MCF 10A (cell line): ENCODE measurements around the gene SMIM21. TPM values are rescaled to one million over a fixed set of nuclear protein-coding genes. Genes with fewer than 3 reads are reported as not detected.

Experiments used
- BruUV-seq: library from RNA; stranded (reverse); fragments of 400-500 nt; replicated peaks from 2 replicates; lab custom pipeline; 2021; lab: Mats Ljungman, UMichigan
- CTCF ChIA-PET: fragments of 300-600 bp; sonication (Branson Sonifier 250); formaldehyde crosslinking; extraction: SDS; loops from one replicate; lab custom pipeline; 2021; ENCODE audit warnings: antibody characterized with exemption, inconsistent platforms; lab: Yijun Ruan, JAX
- POLR2A ChIA-PET: fragments of 300-600, 350-650 bp; sonication (Branson Sonifier 250); formaldehyde crosslinking; extraction: SDS; loops from one replicate; lab custom pipeline; 2020; ENCODE audit warnings: antibody characterized with exemption, inconsistent platforms; lab: Yijun Ruan, JAX
- DNase-seq: peaks from one replicate; pipeline ENCODE4 v3.0.0-alpha.2; 2018; ENCODE audit not compliant: unreplicated experiment
- H3K27ac Mint-ChIP-seq: one replicate; pipeline ENCODE4 v1.8.0; 2022; ENCODE audit warnings: mild to moderate bottlenecking, low read depth, mixed read lengths; ENCODE audit not compliant: unreplicated experiment
- H3K27me3 Mint-ChIP-seq: one replicate; pipeline ENCODE4 v1.8.0; 2022; ENCODE audit warnings: mixed read lengths; ENCODE audit not compliant: insufficient read depth, unreplicated experiment
- H3K36me3 Mint-ChIP-seq: one replicate; pipeline ENCODE4 v1.8.0; 2022; ENCODE audit warnings: mild to moderate bottlenecking, moderate library complexity, mixed read lengths; ENCODE audit not compliant: insufficient read depth, unreplicated experiment
- H3K4me1 Mint-ChIP-seq: one replicate; pipeline ENCODE4 v1.8.0; 2022; ENCODE audit warnings: mixed read lengths; ENCODE audit not compliant: insufficient read depth, unreplicated experiment
- H3K4me3 Mint-ChIP-seq: one replicate; pipeline ENCODE4 v1.8.0; 2022; ENCODE audit warnings: mild to moderate bottlenecking, moderate library complexity, mixed read lengths; ENCODE audit not compliant: unreplicated experiment
- H3K9me3 Mint-ChIP-seq: one replicate; pipeline ENCODE4 v1.8.0; 2022; ENCODE audit warnings: mixed read lengths; ENCODE audit not compliant: unreplicated experiment
- intact Hi-C: fragments of 100-400 bp; cut with micrococcal nuclease; formaldehyde crosslinking; loops from 2 replicates; pipeline ENCODE4 v1.14.1; 2022
- total RNA-seq: library from RNA; stranded (reverse); gene quantifications from 2 replicates; pipeline ENCODE4 v1.2.3, GENCODE V29; 2022
- TF ChIP-seq, protein P1 (sequence below): fragments of 200-600 bp; IDR thresholded peaks from one replicate; pipeline ENCODE4 v1.8.0; 2022; ENCODE audit warnings: antibody characterized with exemption, mild to moderate bottlenecking; ENCODE audit not compliant: unreplicated experiment

The SMIM21 gene
- total RNA-seq, 1 experiment from 2014 or later: not detected

DNA sequence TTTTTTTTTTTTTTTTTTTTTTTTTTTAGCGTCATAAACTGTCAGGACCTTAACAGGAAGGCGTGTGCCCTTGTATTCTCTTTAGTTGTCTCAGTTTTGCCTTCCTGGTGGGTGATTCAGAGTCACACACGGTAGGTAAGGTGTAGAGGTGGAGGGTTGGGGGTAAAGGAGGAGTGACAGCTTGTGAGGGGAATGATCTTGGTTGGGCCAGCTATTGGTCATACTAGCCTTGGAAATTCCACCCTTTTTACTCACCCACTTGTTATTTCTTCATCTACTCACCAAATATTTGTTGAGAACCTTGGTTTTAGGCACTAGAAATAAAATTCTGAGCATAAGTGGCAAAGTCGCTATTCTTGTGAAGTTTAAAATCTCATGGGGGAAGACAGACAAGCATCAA lies 22.2 kb downstream of the SMIM21 start:
- DNase-seq: no peak
- Mint-ChIP-seq H3K27ac (no peak overlapping the region), H3K9me3 (peaks cover 13% of the 10 kb centered on the region), H3K36me3 (no peaks in the 10 kb centered on the region), H3K4me1 (peaks cover 20% of the 10 kb centered on the region), H3K4me3 (no peak overlapping the region), H3K27me3 (no peaks in the 10 kb centered on the region)
- intact Hi-C loops: no loop called here
- CTCF ChIA-PET: interaction anchor here (0.6 kb wide), 1 partner anchor 872 kb away, joined by 4 read pairs; no protein-coding TSS in a partner anchor
- TF ChIP-seq, protein P1, sequence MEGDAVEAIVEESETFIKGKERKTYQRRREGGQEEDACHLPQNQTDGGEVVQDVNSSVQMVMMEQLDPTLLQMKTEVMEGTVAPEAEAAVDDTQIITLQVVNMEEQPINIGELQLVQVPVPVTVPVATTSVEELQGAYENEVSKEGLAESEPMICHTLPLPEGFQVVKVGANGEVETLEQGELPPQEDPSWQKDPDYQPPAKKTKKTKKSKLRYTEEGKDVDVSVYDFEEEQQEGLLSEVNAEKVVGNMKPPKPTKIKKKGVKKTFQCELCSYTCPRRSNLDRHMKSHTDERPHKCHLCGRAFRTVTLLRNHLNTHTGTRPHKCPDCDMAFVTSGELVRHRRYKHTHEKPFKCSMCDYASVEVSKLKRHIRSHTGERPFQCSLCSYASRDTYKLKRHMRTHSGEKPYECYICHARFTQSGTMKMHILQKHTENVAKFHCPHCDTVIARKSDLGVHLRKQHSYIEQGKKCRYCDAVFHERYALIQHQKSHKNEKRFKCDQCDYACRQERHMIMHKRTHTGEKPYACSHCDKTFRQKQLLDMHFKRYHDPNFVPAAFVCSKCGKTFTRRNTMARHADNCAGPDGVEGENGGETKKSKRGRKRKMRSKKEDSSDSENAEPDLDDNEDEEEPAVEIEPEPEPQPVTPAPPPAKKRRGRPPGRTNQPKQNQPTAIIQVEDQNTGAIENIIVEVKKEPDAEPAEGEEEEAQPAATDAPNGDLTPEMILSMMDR: no peak
- BruUV-seq: no TSS peak
- POLR2A ChIA-PET: interaction anchor here (0.6 kb wide), 1 partner anchor 116 kb away, joined by 3 read pairs; no protein-coding TSS in a partner anchor

DNA sequence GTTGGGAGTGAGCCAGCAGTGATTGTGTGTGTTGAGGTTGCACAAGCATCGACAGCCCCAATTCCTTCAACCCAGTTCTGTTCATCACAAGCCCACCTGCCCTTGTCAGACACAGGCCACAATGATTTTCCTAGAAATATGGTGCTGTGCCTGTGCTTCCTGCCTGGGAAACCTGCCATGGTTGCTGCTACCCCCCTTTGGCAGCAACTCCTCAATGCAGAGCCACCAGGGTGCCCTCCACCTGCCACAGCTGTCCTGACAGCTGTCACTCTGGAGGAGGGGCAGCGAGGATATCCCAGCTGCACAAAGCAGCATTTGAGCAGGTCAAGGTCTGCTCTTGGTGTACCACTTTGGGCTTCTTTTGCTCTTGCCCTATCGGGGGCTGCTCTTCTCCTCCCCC lies 27.1 kb downstream of the SMIM21 start:
- Mint-ChIP-seq H3K4me1 (no peaks in the 10 kb centered on the region), H3K9me3 (peaks cover 13% of the 10 kb centered on the region), H3K4me3 (no peak overlapping the region), H3K27ac (no peak overlapping the region), H3K27me3 (no peaks in the 10 kb centered on the region), H3K36me3 (no peaks in the 10 kb centered on the region)
- intact Hi-C loops: no loop called here
- CTCF ChIA-PET: no interaction called here
- POLR2A ChIA-PET: no interaction called here
- DNase-seq: no peak
- TF ChIP-seq, protein P1: no peak
- no TSS peak for BruUV-seq

DNA sequence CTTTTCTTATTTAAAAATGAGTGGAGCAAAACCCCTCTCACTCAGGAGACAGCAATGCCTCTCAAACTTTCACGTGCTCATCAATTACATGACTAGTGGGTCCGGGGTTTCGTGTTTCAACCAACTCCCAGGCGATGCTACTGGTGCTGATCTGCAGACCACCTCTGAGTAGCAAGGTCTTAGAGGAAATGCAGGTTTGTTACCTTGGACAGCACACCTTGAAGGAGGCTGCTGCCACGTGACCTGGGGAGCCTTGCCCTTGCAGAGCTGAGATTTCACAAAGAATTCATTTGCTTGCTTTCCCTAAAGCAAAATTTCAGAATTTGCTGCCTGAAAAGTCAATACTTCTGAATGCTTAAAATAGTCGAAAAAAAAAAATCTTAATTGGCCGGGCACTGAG lies 32.4 kb downstream of the SMIM21 start:
- H3K27ac Mint-ChIP-seq: no peak overlapping the region
- CTCF ChIA-PET: interaction anchor here (0.7 kb wide), 1 partner anchor 929 kb away, joined by 3 read pairs; no protein-coding TSS in a partner anchor
- intact Hi-C loops: no loop called here
- no peaks in the 10 kb centered on the region for H3K9me3 Mint-ChIP-seq
- H3K27me3 Mint-ChIP-seq: no peaks in the 10 kb centered on the region
- no TSS peak for BruUV-seq
- no peaks in the 10 kb centered on the region for H3K36me3 Mint-ChIP-seq
- no peak for DNase-seq
- POLR2A ChIA-PET: no interaction called here
- no peak overlapping the region for H3K4me3 Mint-ChIP-seq
- TF ChIP-seq, protein P1: no peak
- H3K4me1 Mint-ChIP-seq: no peaks in the 10 kb centered on the region

DNA sequence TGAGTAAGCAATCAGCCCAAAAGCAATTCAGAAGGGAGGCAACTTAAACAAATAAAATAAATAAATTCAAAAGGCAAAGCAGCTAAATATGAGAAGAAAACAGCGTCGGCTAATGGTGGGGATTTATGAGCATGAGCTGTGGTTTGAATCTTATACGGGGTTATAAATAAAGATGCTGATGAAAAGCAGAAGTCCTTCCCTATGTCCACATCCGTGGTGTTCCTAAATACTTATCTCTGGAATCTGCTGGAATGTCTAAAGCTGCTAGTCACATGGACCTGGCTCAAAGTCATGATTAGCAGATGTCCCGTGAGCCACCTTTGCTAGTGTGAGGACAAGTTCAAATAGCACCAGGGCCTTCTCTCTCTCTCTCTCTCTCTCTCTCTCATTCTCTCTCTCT lies 33.8 kb downstream of the SMIM21 start:
- no TSS peak for BruUV-seq
- Mint-ChIP-seq H3K4me1 (no peaks in the 10 kb centered on the region), H3K9me3 (no peaks in the 10 kb centered on the region), H3K27me3 (no peaks in the 10 kb centered on the region), H3K27ac (no peak overlapping the region), H3K36me3 (peaks cover 5% of the 10 kb centered on the region), H3K4me3 (no peak overlapping the region)
- CTCF ChIA-PET: interaction anchor here (0.5 kb wide), 1 partner anchor 738 kb away, joined by 3 read pairs; no protein-coding TSS in a partner anchor
- POLR2A ChIA-PET: no interaction called here
- intact Hi-C loops: no loop called here
- no peak for DNase-seq
- TF ChIP-seq, protein P1: no peak
